OCI-LY3 (cell line): ENCODE data around the gene NOS1AP.

Source experiments
- CTCF ChIP-seq: fragments of 200-600, 300-600 bp; sonication (generic); IDR thresholded peaks from 2 replicates; pipeline ENCODE4 v1.5.1; 2014; ENCODE audit warnings: antibody characterized with exemption, low read length, low read depth
- EZH2phosphoT487 ChIP-seq: fragments of 200-600 bp; shearing (Covaris generic); IDR thresholded peaks from 2 replicates; pipeline ENCODE4 v1.6.1; 2018; ENCODE audit warnings: antibody characterized with exemption, mixed run types, low read depth

DNA sequence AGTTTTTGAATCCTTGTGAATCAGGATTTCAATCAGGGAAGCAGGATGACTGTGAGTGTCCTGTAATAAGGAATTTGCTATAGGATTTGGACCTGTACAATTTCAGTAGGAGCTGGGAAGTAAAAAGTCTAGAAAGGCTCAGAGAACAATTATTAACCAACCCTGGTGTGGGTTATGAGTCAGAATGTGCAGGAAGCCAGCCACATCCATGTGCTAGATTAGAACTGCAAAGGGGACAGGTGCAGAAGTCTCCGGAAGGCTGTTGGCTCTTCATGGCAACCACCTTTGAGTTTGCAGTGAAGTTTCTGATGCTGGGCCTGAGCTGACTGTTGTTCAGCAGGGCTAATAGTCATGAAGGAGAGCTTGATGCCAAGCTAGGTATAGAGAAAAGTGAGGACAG, 236.5 kb downstream of the NOS1AP start:
- no peak for TF ChIP-seq CTCF
- TF ChIP-seq EZH2phosphoT487 = no peak
